ENCODE measurements around the gene SBSN.

- TF ChIP-seq EZH2phosphoT487 (IDR thresholded peaks at IDR 0.05; ENCODE audit: insufficient read depth, low read depth) (no peak), EZH2 (IDR thresholded peaks at IDR 0.05; ENCODE audit: insufficient read depth, poor library complexity, severe bottlenecking) (no peak)
Observed at GRCh38 chr19:35474104-35474503, 54.0 kb downstream of the SBSN start.

Data from GM23248 (cell line).